ENCODE data around the gene RAPGEF3. TPM values are rescaled to one million over a fixed set of nuclear protein-coding genes. Genes with fewer than 3 reads are reported as not detected.

Gene RAPGEF3
- polyA plus RNA-seq, 3 donors, result 0.08 to 2.5 (median 0.60) TPM

DNA sequence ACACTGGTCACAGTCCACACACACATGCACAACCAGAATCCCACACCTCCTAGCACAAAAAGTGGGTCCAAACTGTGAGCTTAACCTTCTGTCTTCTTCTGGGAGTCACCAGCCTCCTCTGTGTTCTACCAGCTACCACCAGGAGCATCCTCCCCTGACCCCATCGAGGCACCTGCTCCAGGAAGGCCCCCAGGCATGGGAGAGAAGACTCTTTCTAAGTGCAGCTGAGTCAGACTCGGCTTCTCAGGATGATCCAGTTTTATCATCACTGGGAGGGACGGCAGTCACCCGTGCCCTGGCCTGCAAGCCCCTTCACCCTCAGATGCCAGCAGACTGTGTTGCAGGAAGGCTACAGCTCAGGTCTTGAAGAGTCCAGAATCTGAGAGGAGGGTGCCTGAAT is 25.5 kb downstream of the RAPGEF3 start:
- DNase-seq, result no peak
- TF ChIP-seq, protein P1, sequence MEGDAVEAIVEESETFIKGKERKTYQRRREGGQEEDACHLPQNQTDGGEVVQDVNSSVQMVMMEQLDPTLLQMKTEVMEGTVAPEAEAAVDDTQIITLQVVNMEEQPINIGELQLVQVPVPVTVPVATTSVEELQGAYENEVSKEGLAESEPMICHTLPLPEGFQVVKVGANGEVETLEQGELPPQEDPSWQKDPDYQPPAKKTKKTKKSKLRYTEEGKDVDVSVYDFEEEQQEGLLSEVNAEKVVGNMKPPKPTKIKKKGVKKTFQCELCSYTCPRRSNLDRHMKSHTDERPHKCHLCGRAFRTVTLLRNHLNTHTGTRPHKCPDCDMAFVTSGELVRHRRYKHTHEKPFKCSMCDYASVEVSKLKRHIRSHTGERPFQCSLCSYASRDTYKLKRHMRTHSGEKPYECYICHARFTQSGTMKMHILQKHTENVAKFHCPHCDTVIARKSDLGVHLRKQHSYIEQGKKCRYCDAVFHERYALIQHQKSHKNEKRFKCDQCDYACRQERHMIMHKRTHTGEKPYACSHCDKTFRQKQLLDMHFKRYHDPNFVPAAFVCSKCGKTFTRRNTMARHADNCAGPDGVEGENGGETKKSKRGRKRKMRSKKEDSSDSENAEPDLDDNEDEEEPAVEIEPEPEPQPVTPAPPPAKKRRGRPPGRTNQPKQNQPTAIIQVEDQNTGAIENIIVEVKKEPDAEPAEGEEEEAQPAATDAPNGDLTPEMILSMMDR (IDR thresholded peaks at IDR 0.05), result no peak
- Mint-ChIP-seq H3K4me1 (peaks cover 30% of the 10 kb centered on the region), H3K9me3 (no peaks in the 10 kb centered on the region), H3K27me3 (ENCODE audit: low read depth in 3 of 3) (peaks cover 1 to 5% (median 5%) of the 10 kb centered on the region in 3 donors), H3K36me3 (peaks cover 2 to 9% of the 10 kb centered on the region in 2 donors), H3K27ac (peak overlapping the region in 2 of 7 donors; percentile 6 to 18), H3K4me3 (no peak overlapping the region)
- no peak overlapping the region for H3K27ac ChIP-seq (ENCODE audit: low read depth in 1 of 2, low read length in 2 of 2)
- H3K4me1 ChIP-seq (ENCODE audit: control insufficient read depth in 1 of 2, insufficient read depth in 2 of 2, low read length in 2 of 2), result peaks cover 22 to 29% of the 10 kb centered on the region in 2 donors
- H3K9ac ChIP-seq (ENCODE audit: insufficient read depth, low read length, poor library complexity, severe bottlenecking), result no peak overlapping the region
- intact Hi-C loops (cut with micrococcal nuclease), result no loop called here
- H3K36me3 ChIP-seq (replicated peaks in 1 of 2; ENCODE audit: control insufficient read depth in 1 of 2, insufficient read depth in 2 of 2, low read length in 2 of 2), result peaks cover 0 to 7% of the 10 kb centered on the region in 2 donors
- no peak overlapping the region for H3K4me3 ChIP-seq (replicated peaks in 1 of 3; ENCODE audit: low read depth in 2 of 3, low read length in 3 of 3)
- H3K4me2 ChIP-seq (replicated peaks; ENCODE audit: extremely low read depth, low read length, poor library complexity, severe bottlenecking), result no peak overlapping the region
- WGBS (ENCODE audit: insufficient coverage), result 97% methylated on average over 3 of the region's 4 CpGs
- no peaks in the 10 kb centered on the region for H3K27me3 ChIP-seq (ENCODE audit: control insufficient read depth in 2 of 2, insufficient read depth in 2 of 2, low read length in 2 of 2)
- H2AFZ ChIP-seq (ENCODE audit: insufficient read depth, low read depth, low read length, poor library complexity, severe bottlenecking), result no peak overlapping the region
- no peaks in the 10 kb centered on the region for H3K79me2 ChIP-seq (ENCODE audit: insufficient read depth, low read length)
- no peaks in the 10 kb centered on the region for H3K9me3 ChIP-seq (replicated peaks in 1 of 2; ENCODE audit: control insufficient read depth in 1 of 2, insufficient read depth in 1 of 2, low read length in 2 of 2)
- H4K20me1 ChIP-seq (ENCODE audit: insufficient read depth, low read length), result no peaks in the 10 kb centered on the region

DNA sequence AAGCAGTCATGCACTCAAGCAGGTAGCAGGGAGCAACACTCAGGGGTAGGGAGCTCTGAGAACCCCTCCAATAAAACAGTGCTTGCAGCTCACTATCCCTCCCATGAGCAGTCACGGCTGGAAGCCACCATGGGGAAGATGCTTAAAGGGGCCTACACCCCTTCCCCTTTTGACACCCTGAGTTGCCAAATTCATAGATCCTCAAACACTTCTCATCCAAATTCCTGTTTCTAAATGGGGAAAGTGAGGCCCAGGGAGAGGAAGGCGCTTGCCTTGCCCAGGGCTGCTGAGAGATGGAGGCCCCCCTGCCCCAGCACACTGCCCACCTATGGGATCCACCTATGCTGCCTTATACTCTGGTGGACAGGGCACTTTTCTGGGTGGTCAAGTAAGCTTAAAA is 26.2 kb downstream of the RAPGEF3 start:
- peak overlapping the region in 2 of 7 donors; percentile 10 to 43 for H3K27ac Mint-ChIP-seq
- Histone ChIP-seq H3K9me3 (replicated peaks in 1 of 2; ENCODE audit: control insufficient read depth in 1 of 2, insufficient read depth in 1 of 2, low read length in 2 of 2) (no peaks in the 10 kb centered on the region), H3K4me3 (replicated peaks in 1 of 3; ENCODE audit: low read depth in 2 of 3, low read length in 3 of 3) (no peak overlapping the region), H2AFZ (ENCODE audit: insufficient read depth, low read depth, low read length, poor library complexity, severe bottlenecking) (no peak overlapping the region), H3K79me2 (ENCODE audit: insufficient read depth, low read length) (no peaks in the 10 kb centered on the region), H3K27ac (ENCODE audit: low read depth in 1 of 2, low read length in 2 of 2) (no peak overlapping the region), H3K27me3 (ENCODE audit: control insufficient read depth in 2 of 2, insufficient read depth in 2 of 2, low read length in 2 of 2) (no peaks in the 10 kb centered on the region), H4K20me1 (ENCODE audit: insufficient read depth, low read length) (no peaks in the 10 kb centered on the region), H3K4me1 (ENCODE audit: control insufficient read depth in 1 of 2, insufficient read depth in 2 of 2, low read length in 2 of 2) (peaks cover 22 to 29% of the 10 kb centered on the region in 2 donors), H3K36me3 (replicated peaks in 1 of 2; ENCODE audit: control insufficient read depth in 1 of 2, insufficient read depth in 2 of 2, low read length in 2 of 2) (peaks cover 0 to 7% of the 10 kb centered on the region in 2 donors), H3K9ac (ENCODE audit: insufficient read depth, low read length, poor library complexity, severe bottlenecking) (no peak overlapping the region), H3K4me2 (replicated peaks; ENCODE audit: extremely low read depth, low read length, poor library complexity, severe bottlenecking) (peak overlapping the region; percentile 4)
- no CpG with 5 or more reads among the region's 2 CpGs for WGBS (ENCODE audit: insufficient coverage)
- no peaks in the 10 kb centered on the region for H3K9me3 Mint-ChIP-seq
- H3K4me3 Mint-ChIP-seq, result peak overlapping the region in 1 of 2 donors; percentile 56
- TF ChIP-seq, protein P1 (IDR thresholded peaks at IDR 0.05), result no peak
- peak in 2 of 3 donors; percentile 14 to 39 for DNase-seq
- H3K36me3 Mint-ChIP-seq, result peaks cover 6 to 11% of the 10 kb centered on the region in 2 donors
- peaks cover 30% of the 10 kb centered on the region for H3K4me1 Mint-ChIP-seq
- peaks cover 1 to 6% (median 5%) of the 10 kb centered on the region in 3 donors for H3K27me3 Mint-ChIP-seq (ENCODE audit: low read depth in 3 of 3)
- intact Hi-C loops (cut with micrococcal nuclease), result no loop called here
